ENCODE measurements around the gene SLC35F6.
"Not testable (repeated sequence)": the region's sequence is repeated elsewhere in the genome, so short reads cannot be mapped to it uniquely, and the experiment has no call there.

SLC35F6 gene

DNA sequence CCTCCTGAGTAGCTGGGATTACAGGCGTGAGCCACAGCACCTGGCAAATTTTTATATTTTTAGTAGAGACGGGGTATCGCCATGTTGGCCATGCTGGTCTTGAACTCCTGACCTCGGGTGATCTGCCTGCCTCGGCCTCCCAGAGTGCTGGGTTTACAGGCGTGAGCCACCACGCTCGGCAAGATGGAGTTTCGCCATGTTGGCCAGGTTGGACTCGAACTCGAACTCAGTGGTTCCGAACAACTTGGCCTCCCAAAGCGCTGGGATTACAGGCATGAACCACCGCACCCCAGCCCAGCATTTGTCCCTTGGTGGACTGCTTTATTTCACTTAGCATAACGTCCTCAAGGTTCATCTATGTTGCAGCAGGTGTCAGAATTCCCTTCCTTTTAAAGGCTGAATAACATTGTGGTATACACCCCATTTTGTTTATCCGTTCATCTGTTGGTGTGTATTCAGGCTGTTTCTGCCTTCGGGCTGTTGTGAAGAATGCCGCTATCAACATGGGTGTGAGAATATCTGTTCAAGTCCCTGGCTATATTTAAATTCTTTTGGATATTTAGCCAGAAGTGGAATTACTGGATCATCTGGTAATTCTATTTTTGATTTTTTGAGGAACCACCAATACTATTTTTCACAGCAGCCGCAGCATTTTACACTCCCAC is 20.6 kb downstream of the SLC35F6 start:
- no peak for DNase-seq (ENCODE audit: low read depth)

DNA sequence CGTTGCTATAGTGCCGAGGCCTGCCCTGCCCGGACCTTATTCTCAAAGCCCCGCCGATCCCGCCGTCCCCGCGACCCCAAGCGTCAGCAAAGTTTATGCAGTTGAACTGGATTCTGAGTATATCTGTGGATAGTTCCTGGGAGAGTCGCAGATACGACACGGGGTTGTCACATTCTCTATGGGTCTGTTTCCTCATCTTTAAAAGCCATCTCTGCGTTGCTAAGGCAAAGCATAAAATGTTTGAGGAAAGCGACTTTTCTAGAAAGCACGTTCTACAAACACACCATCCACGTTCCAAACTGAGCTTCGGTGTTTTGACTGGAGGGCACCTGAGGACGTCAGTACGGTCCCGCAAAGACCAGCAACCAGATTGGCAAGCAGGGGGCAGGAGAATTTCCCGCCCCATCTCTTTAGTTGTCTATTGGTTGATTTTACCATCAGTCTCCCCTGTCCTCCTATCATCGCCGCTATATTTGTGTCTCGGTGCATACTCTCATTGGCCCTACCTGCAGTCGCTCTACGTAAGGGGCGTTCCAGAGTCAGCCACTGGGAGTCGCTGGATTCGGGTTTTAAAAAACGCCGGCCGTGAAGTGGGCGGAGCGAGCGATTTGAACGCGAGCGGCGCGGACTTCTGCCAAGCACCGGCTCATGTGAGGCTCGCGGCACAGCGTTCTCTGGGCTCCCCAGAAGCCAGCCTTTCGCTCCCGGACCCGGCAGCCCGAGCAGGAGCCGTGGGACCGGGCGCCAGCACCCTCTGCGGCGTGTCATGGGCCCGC is 21.5 kb downstream of the SLC35F6 start, which contains the start of gene CENPA:
TSS of gene CENPA (plus strand) at position 626 of the 776 bp plus-strand sequence. CDS start at position 767, 141 bp downstream.
- DNase-seq (ENCODE audit: low read depth) = peak; percentile 100

- DNase-seq (ENCODE audit: low read depth) = no peak
Measured at GRCh38 chr2:26786207-26787028, 22.3 kb downstream of the SLC35F6 start.

GRCh38 chr2:26792720-26793119 is 28.6 kb downstream of the SLC35F6 start:
- DNase-seq (ENCODE audit: low read depth) = no peak

GRCh38 chr2:26793518-26793917 is 29.4 kb downstream of the SLC35F6 start:
- no peak for DNase-seq (ENCODE audit: low read depth)

GRCh38 chr2:26795135-26795534 is 31.1 kb downstream of the SLC35F6 start:
- not testable (repeated sequence) for DNase-seq (ENCODE audit: low read depth)

DNA sequence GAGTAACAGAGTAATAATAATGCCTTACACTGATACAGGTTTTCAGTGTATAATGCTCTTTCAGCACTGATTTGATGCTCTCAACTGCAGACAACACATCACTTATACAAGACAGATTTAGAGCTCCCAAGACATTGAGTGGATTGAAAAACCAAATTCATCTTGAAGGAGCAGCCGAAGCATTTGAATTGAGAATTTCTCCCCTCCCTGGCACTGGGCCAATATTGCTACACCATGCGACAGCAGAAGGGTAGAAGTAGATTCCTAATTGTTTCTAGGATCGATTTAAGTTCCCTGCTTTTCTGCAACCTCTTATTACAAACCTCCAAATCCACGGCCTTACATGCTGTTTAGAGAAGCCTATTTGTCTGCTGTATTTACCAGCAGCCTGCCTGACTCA is 37.2 kb downstream of the SLC35F6 start:
- no peak for DNase-seq (ENCODE audit: low read depth)

DNA sequence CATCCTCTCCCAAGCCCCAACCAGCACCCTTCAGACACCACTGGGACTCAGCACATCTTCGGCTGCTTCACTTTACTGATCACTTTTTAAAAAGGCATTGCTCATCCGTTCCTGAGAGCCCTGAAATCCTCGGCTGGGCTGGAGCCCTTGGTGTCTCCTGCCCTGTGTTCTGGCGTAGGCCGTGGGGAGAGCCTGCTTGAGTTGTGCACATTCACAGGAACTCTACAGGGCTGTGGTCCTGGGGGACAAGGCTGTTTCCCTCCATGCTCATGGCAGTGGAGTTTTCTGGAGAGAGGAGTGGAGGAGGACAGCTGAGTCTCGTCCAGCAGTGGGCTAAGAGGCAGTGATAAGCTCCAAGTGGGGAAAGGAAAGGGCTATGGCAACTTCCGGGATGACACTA is 37.7 kb downstream of the SLC35F6 start:
- DNase-seq (ENCODE audit: low read depth) = no peak

DNA sequence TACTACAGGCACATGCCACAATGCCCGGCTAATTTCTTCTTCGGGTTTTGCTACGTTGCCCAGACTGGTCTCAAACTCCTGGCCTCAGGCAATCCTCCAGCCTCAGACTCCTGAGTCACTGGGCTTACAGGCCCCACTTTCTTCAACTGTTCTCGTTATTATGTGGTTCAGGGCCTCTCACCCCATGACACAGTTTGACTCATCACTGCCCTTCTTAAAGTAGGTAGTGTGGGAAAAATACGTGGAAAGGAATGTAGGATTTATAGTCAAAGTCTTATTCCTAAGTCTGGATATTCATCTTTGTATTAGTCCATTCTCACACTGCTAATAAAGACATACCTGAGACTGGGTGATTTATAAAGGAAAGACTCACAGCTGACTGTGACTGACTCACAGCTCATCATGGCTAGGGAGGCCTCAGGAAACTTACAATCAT is 41.2 kb downstream of the SLC35F6 start:
- peak; percentile 63 for DNase-seq (ENCODE audit: low read depth)

DNA sequence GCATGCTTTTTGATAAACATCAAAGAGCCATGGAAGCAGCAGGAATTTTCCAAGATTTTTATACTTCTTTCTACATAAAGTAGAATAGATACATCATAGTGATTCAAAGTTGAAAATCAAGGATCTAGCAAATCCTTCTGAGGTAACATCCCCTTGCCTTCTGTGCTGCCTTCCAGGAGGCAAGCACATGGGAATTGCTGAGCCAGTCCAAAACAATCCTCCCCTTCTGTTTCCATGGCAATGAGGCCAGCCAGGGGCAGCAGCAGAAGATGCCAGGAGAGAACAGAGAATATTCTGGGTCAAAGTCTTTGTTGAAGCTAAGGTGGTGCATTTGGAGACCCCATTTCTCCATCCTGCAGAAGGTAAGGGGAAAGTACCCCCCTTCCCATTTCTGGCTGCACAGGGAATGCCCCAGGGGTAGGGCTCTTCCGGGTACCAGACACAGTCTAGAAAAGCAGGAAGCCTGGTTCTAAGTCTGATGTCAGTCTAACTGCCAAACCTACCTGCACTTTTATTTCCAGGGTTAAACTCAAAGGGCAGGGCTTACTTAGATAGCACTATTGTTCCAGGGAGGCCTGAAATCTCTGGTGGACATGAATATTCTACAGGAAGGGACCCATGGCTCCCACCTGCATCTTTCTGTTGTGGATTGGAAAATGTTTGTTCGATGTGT is 43.8 kb downstream of the SLC35F6 start:
- peak; percentile 40 for DNase-seq (ENCODE audit: low read depth)

GRCh38 chr2:26809211-26809610 is 45.1 kb downstream of the SLC35F6 start:
- DNase-seq (ENCODE audit: low read depth) = no peak

GRCh38 chr2:26809876-26810577 is 45.9 kb downstream of the SLC35F6 start:
- no peak for DNase-seq (ENCODE audit: low read depth)

- no peak for DNase-seq (ENCODE audit: low read depth)
Measured at GRCh38 chr2:26811261-26811660, 47.2 kb downstream of the SLC35F6 start.

GRCh38 chr2:26811791-26812694 is 48.0 kb downstream of the SLC35F6 start:
- no peak for DNase-seq (ENCODE audit: low read depth)

DNA sequence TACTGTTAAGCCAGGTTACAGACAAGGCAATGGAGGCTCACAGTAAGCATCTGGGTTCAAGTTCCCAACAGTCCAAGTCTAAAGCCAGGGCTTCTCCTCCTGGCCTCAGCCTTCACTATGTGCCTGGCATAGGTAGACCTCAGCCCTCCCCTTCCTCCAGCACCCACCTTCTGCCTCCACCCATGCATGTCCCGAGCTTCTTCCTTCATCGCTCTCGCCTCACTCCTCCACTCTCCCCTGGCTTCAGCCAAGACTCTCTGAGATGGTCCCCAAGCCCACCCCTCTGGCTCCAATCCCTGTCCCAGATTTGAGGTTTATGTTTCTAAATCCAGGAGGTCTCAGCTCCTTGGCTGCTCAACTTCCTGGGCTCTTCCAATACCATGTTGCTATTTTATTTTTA is 48.6 kb downstream of the SLC35F6 start:
- no peak for DNase-seq (ENCODE audit: low read depth)

GRCh38 chr2:26814072-26814765 is 50.1 kb downstream of the SLC35F6 start:
- not testable (repeated sequence) for DNase-seq (ENCODE audit: low read depth)

- no peak for DNase-seq (ENCODE audit: low read depth)
Measured at GRCh38 chr2:26816893-26817292, 52.8 kb downstream of the SLC35F6 start.

- DNase-seq (ENCODE audit: low read depth) = no peak
Measured at GRCh38 chr2:26818255-26818654, 54.2 kb downstream of the SLC35F6 start.

DNA sequence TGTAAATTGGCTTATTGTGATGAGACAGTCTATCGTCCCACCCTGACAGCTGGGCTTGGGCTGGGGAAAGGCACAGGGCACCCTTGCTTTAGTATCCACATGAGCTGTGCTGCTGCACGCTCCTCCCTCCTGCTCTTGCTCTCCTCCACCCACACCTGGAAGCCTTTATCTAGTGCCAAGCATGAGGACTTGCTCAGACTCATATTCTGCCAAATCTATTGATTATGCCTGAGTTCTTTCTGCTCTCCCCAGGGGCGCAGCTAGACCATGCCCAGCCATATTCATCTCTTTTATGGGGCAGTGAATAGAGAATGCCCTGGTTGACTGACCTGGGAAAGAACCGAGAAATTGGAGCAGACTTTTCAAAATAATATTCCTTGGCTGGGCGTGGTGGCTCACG is 54.9 kb downstream of the SLC35F6 start:
- DNase-seq (ENCODE audit: low read depth) = no peak

DNA sequence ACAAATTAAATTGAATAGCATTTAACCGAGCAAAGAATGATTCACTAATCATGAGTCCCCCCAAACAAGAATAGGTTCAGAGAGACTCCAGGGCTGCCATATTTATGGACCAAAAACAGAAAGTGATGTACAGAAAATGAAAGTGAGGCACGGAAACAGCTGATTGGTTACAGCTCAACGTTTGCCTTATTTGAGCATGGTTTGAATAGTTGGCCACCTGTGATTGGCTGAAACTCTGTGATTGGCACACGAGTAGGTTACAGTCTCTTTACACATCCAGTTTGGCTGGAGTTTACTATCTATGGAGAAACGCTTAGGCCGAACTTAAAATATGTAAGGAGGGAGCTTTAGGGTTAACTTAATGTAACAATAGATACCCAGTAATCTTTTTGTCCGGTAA is 56.8 kb downstream of the SLC35F6 start:
- no peak for DNase-seq (ENCODE audit: low read depth)

Measured in stromal cell of bone marrow (primary cell).